GM12878 (cell line): Measurements from ENCODE around the gene TECTA. TPM values are rescaled to one million over a fixed set of nuclear protein-coding genes. Genes with fewer than 3 reads are reported as not detected.

Experiments used
- ATAC-seq: fragments of 200-7000 bp; cut with Tn5 transposase; 3 replicates; pipeline ENCODE4 v1.9.1; 2020; ENCODE audit warnings: mild to moderate bottlenecking, moderate library complexity
- BruUV-seq: library from RNA; stranded (reverse); fragments of 400-500 nt; replicated peaks from 2 replicates; lab custom pipeline; 2021; lab: Mats Ljungman, UMichigan
- CTCF ChIA-PET: fragments of 300-600 bp; sonication (Branson Sonifier 250); formaldehyde crosslinking; extraction: SDS; loops from one replicate; lab custom pipeline; 2021; ENCODE audit warnings: inconsistent platforms; lab: Yijun Ruan, JAX
- POLR2A ChIA-PET: fragments of 350-600 bp; formaldehyde crosslinking; extraction: SDS; loops from one replicate; lab custom pipeline; 2021; ENCODE audit warnings: inconsistent platforms; lab: Charles Lee
- RAD21 ChIA-PET: fragments of 300-600 bp; sonication (Branson Sonifier 250); formaldehyde crosslinking; loops from one replicate; lab custom pipeline; 2023; ENCODE audit warnings: antibody characterized with exemption; ENCODE audit not compliant: unreplicated experiment; lab: Charles Lee
- SMC1A ChIA-PET: fragments of 300-600 bp; sonication (Branson Sonifier 250); formaldehyde crosslinking; loops from one replicate; lab custom pipeline; 2023; ENCODE audit not compliant: unreplicated experiment, uncharacterized antibody; lab: Charles Lee
- DNase-seq: peaks from one replicate; pipeline ENCODE4 v3.0.0-alpha.2; 2011; ENCODE audit warnings: low read depth, low spot score
- FAIRE-seq: peaks from 3 replicates; lab custom pipeline; 2011; peaks lifted over from hg19 to GRCh38; lab: Jason Lieb, UNC
- H2AFZ ChIP-seq: 2 replicates; pipeline ENCODE4 v1.6.0; 2011; ENCODE audit warnings: low read depth, low read length, control low read depth; ENCODE audit not compliant: control insufficient read depth
- H3K27ac ChIP-seq: 2 replicates; pipeline ENCODE4 v1.5.1; 2011; ENCODE audit warnings: control low read depth; ENCODE audit not compliant: control insufficient read depth, insufficient read depth
- H3K27me3 ChIP-seq, 2 experiments: replicated peaks in 1 of 2; 2 replicates each; pipeline versions ENCODE4 v1.6.0 to v1.6.1; 2011; ENCODE audit warnings: low read length in 1 of 2; ENCODE audit not compliant: control insufficient read depth in 2 of 2, insufficient read depth in 2 of 2
- H3K36me3 ChIP-seq, 2 experiments: 2 replicates each; pipeline ENCODE4 v1.5.1; 2011; ENCODE audit warnings: low read length in 1 of 2; ENCODE audit not compliant: control insufficient read depth in 2 of 2, insufficient read depth in 2 of 2
- H3K4me1 ChIP-seq: 2 replicates; pipeline ENCODE4 v1.6.1; 2011; ENCODE audit warnings: mild to moderate bottlenecking, low read length, moderate library complexity, mixed read lengths; ENCODE audit not compliant: control insufficient read depth, insufficient read depth
- H3K4me2 ChIP-seq: 2 replicates; pipeline ENCODE4 v1.6.0; 2011; ENCODE audit warnings: control low read depth; ENCODE audit not compliant: control insufficient read depth, insufficient read depth
- H3K4me3 ChIP-seq: fragments of 200-600 bp; sonication (generic); 2 replicates; pipeline ENCODE4 v1.5.1; 2016
- H3K79me2 ChIP-seq: 2 replicates; pipeline ENCODE4 v1.6.0; 2011; ENCODE audit warnings: low read length; ENCODE audit not compliant: control insufficient read depth, insufficient read depth
- H3K9ac ChIP-seq: 2 replicates; pipeline ENCODE4 v1.8.0; 2011; ENCODE audit warnings: low read length, control low read depth, mixed read lengths; ENCODE audit not compliant: control insufficient read depth, insufficient read depth
- H3K9me3 ChIP-seq: replicated peaks from 3 replicates; pipeline ENCODE4 v1.5.1; 2011; ENCODE audit warnings: mild to moderate bottlenecking, low read length; ENCODE audit not compliant: control insufficient read depth, insufficient read depth
- H4K20me1 ChIP-seq: 2 replicates; pipeline ENCODE4 v1.6.0; 2011; ENCODE audit not compliant: control insufficient read depth, insufficient read depth
- CHD4 ChIP-seq: fragments of 200-600 bp; sonication (generic); IDR thresholded peaks from 2 replicates; pipeline ENCODE4 v1.6.1; 2016; ENCODE audit warnings: mild to moderate bottlenecking
- HDGF ChIP-seq: fragments of 450-650 bp; IDR thresholded peaks from 2 replicates; pipeline ENCODE4 v1.6.1; 2016; ENCODE audit warnings: antibody characterized with exemption
- SUPT20H ChIP-seq: IDR thresholded peaks from 2 replicates; pipeline ENCODE4 v1.6.1; 2011; ENCODE audit warnings: low read depth, mild to moderate bottlenecking, low read length, moderate library complexity, borderline replicate concordance; ENCODE audit not compliant: control insufficient read depth
- TAF1 ChIP-seq: IDR thresholded peaks from 2 replicates; pipeline ENCODE4 v1.6.1; 2011; ENCODE audit warnings: mild to moderate bottlenecking, low read depth, low read length, borderline replicate concordance
- ZNF274 ChIP-seq: IDR thresholded peaks from one replicate; pipeline ENCODE4 v1.8.0; 2011; ENCODE audit not compliant: insufficient read length, insufficient read depth
- WGBS: methylation state at CpG from one replicate; pipeline ENCODE4 v1.1.6; 2016; ENCODE audit warnings: low lambda C conversion rate; ENCODE audit not compliant: insufficient replicate concordance, insufficient coverage; ENCODE audit errors: missing lambda C conversion rate; 5-methylcytosine and 5-hydroxymethylcytosine counted together
- in situ Hi-C: fragments of 300-500 bp; cut with MboI; formaldehyde crosslinking; loops from 9 replicates; pipeline ENCODE4 v1.14.3; 2018; ENCODE audit warnings: mixed read lengths
- intact Hi-C: fragments of 100-400 bp; cut with micrococcal nuclease; formaldehyde crosslinking; loops from one replicate; pipeline ENCODE4 v1.14.2; 2022; ENCODE audit not compliant: unreplicated experiment
- polyA plus RNA-seq, 11 experiments: library from polyadenylated mRNA; depleted of rRNA in 4 of 11; unstranded in 6 of 11; stranded (reverse) in 5 of 11; fragments of >200 nt; fragmentation: Nextera tagmentation in 4 of 11; fragmentation: Illumina TruSeq in 1 of 11; extraction: Ambion mirVana in 4 of 11; extraction: Trizol in 1 of 11; gene quantifications; 1 replicate in 1 of 11; 2 replicates in 10 of 11; pipeline versions ENCODE4 v1.2.1 to v1.2.3, GENCODE V29; 2011 to 2016; ENCODE audit warnings: inconsistent platforms in 2 of 11, missing spikeins in 2 of 11, low read depth in 1 of 11
- total RNA-seq, 4 experiments: library from RNA; depleted of rRNA in 3 of 4; stranded (reverse); fragments of >200 nt in 3 of 4; fragmentation: Illumina TruSeq in 1 of 4; extraction: Trizol in 1 of 4; gene quantifications; 2 replicates each; pipeline versions ENCODE4 v1.2.1 to v1.2.3, GENCODE V29; 2013 to 2021
- TF ChIP-seq, protein P1 (sequence below): IDR thresholded peaks from 2 replicates; pipeline ENCODE4 v1.6.1; 2012; ENCODE audit warnings: low read depth, low read length, improper control_type of control experiment
- TF ChIP-seq, protein P2 (sequence below): fragments of 450-650 bp; IDR thresholded peaks from 2 replicates; pipeline ENCODE4 v1.6.1; 2017; ENCODE audit warnings: mild to moderate bottlenecking, moderate library complexity

The TECTA gene
- total and polyA plus RNA-seq, 10 of the 15 experiments (the other 5 are each of a cell fraction or from before 2014, with no cell fraction given): under 0.01 to 0.14 (median 0.05) TPM; not detected in 1

DNA sequence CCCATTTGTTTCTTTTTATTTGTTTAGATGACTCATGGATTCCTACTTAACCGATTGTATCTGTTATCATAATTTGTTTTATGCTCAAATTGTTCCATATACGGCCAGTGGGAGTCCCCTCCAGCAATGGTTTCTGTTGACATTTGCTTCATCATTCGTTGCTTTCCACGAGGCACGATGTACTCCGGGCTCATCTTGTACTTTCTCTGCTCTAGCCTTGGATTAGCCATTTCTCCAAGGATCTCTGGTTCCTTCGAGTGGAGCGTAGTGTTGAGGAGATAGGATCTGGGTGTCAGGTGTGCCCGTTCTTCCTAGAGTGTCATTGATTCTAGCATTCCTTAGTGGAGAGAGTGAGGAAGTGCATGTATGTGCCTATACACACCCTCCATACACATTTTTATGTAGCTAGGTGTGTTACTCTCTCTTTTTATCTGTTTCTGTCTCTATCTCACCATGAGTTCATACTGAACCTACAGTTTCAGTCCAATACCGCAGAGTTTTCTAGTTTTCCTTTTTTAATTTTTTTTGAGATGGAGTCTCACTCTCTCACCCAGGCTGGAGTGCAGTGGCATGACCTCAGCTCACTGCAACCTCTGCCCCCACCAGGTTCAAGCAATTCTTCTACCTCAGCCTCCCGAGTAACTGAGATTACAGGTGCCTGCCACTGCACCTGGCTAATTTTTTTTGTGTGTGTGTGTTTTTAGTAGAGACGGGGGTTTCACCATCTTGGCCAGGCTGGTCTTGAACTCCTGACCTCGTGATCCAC, 31.4 kb downstream of the TECTA start:
- intact Hi-C loops (no loop called here), in situ Hi-C loops (no loop called here)
- TF ChIP-seq CHD4 (no peak), HDGF (no peak), SUPT20H (no peak), TAF1 (no peak), ZNF274 (no peak)
- TF ChIP-seq, protein P1, sequence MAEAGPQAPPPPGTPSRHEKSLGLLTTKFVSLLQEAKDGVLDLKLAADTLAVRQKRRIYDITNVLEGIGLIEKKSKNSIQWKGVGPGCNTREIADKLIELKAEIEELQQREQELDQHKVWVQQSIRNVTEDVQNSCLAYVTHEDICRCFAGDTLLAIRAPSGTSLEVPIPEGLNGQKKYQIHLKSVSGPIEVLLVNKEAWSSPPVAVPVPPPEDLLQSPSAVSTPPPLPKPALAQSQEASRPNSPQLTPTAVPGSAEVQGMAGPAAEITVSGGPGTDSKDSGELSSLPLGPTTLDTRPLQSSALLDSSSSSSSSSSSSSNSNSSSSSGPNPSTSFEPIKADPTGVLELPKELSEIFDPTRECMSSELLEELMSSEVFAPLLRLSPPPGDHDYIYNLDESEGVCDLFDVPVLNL: no peak
- TF ChIP-seq, protein P2, sequence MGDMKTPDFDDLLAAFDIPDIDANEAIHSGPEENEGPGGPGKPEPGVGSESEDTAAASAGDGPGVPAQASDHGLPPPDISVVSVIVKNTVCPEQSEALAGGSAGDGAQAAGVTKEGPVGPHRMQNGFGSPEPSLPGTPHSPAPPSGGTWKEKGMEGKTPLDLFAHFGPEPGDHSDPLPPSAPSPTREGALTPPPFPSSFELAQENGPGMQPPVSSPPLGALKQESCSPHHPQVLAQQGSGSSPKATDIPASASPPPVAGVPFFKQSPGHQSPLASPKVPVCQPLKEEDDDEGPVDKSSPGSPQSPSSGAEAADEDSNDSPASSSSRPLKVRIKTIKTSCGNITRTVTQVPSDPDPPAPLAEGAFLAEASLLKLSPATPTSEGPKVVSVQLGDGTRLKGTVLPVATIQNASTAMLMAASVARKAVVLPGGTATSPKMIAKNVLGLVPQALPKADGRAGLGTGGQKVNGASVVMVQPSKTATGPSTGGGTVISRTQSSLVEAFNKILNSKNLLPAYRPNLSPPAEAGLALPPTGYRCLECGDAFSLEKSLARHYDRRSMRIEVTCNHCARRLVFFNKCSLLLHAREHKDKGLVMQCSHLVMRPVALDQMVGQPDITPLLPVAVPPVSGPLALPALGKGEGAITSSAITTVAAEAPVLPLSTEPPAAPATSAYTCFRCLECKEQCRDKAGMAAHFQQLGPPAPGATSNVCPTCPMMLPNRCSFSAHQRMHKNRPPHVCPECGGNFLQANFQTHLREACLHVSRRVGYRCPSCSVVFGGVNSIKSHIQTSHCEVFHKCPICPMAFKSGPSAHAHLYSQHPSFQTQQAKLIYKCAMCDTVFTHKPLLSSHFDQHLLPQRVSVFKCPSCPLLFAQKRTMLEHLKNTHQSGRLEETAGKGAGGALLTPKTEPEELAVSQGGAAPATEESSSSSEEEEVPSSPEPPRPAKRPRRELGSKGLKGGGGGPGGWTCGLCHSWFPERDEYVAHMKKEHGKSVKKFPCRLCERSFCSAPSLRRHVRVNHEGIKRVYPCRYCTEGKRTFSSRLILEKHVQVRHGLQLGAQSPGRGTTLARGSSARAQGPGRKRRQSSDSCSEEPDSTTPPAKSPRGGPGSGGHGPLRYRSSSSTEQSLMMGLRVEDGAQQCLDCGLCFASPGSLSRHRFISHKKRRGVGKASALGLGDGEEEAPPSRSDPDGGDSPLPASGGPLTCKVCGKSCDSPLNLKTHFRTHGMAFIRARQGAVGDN: no peak
- DNase-seq: no peak
- Histone ChIP-seq H3K9ac (no peak overlapping the region), H3K4me2 (no peak overlapping the region), H3K4me3 (no peak overlapping the region), H3K27ac (no peak overlapping the region), H3K27me3 (peaks cover 0 to 1% of the 10 kb centered on the region in 2 experiments; a peak in 2 of 4 replicates), H3K4me1 (no peaks in the 10 kb centered on the region), H3K9me3 (no peaks in the 10 kb centered on the region), H3K79me2 (no peaks in the 10 kb centered on the region), H3K36me3 (no peaks in the 10 kb centered on the region), H4K20me1 (no peaks in the 10 kb centered on the region), H2AFZ (no peak overlapping the region)
- BruUV-seq: no TSS peak
- ChIA-PET RAD21 (no interaction called here), SMC1A (no interaction called here), CTCF (no interaction called here), POLR2A (no interaction called here)
- no peak for ATAC-seq
- 40% methylated on average over 13 of the region's 13 CpGs for WGBS
- no peak for FAIRE-seq
